Esophagus squamous epithelium (tissue), 5 donors: ENCODE results near the gene PRMT7. TPM values are rescaled to one million over a fixed set of nuclear protein-coding genes. Genes with fewer than 3 reads are reported as not detected.

ENCODE experiments used
- DNase-seq: peaks from one replicate; lab custom pipeline; 2025; lab: John Stamatoyannopoulos, UW
- H3K27ac ChIP-seq, 4 donors: fragments of 200-600 bp; sonication (generic); one replicate each; pipeline ENCODE4 v1.5.1; 2016 to 2019; ENCODE audit warnings: mild to moderate bottlenecking in 1 of 4
- H3K27me3 ChIP-seq, 4 donors: fragments of 200-600 bp; sonication (generic); 1 replicate in 3 of 4; 2 replicates in 1 of 4; pipeline versions ENCODE4 v1.5.1 to v1.6.0; 2017 to 2021; ENCODE audit warnings: antibody characterized with exemption in 1 of 4
- H3K36me3 ChIP-seq, 3 donors: fragments of 200-600 bp; sonication (generic); one replicate each; pipeline ENCODE4 v1.5.1; 2016 to 2019
- H3K4me1 ChIP-seq, 3 donors: fragments of 200-600 bp; sonication (generic); one replicate each; pipeline ENCODE4 v1.5.1; 2017 to 2019
- H3K4me3 ChIP-seq, 4 donors: fragments of 200-600 bp; sonication (generic); 1 replicate in 3 of 4; 2 replicates in 1 of 4; pipeline ENCODE4 v1.5.1; 2016 to 2019; ENCODE audit warnings: mild to moderate bottlenecking in 2 of 4, moderate library complexity in 1 of 4
- H3K9me3 ChIP-seq, 3 donors: fragments of 200-600 bp; sonication (generic); one replicate each; pipeline ENCODE4 v1.5.1; 2016 to 2019
- POLR2A ChIP-seq, 4 donors: fragments of 450-650 bp; IDR thresholded peaks; one replicate each; pipeline ENCODE4 v1.6.1; 2017; ENCODE audit warnings: antibody characterized with exemption in 4 of 4, mild to moderate bottlenecking in 4 of 4, moderate library complexity in 3 of 4
- WGBS, 2 donors: methylation state at CpG; one replicate each; pipeline ENCODE4 v1.1.5; 2018; 5-methylcytosine and 5-hydroxymethylcytosine counted together
- intact Hi-C: fragments of 100-400 bp; cut with DNase I; formaldehyde crosslinking; loops from one replicate; pipeline ENCODE4 v1.15.0; 2022
- total RNA-seq, 4 donors: library from RNA; depleted of rRNA; stranded (reverse); fragments of >200 nt; gene quantifications; one replicate each; pipeline ENCODE4 v1.1.0, GENCODE V29; 2016
- TF ChIP-seq, protein P1 (sequence below), 6 experiments: fragments of 450-650 bp in 4 of 6; fragments of 200-600 bp in 2 of 6; sonication (generic) in 2 of 6; IDR thresholded peaks; one replicate each; pipeline ENCODE4 v1.5.1; 2016 to 2019; ENCODE audit warnings: antibody characterized with exemption in 6 of 6, mild to moderate bottlenecking in 4 of 6, moderate library complexity in 4 of 6
- donor health status: DM: yes; HTN: yes; CAD: no.

The PRMT7 gene
- total RNA-seq, 4 donors from 2014 or later, result 15.2 to 35.7 (median 21.2) TPM

- no peak for DNase-seq
- intact Hi-C loops, result no loop called here
- TF ChIP-seq POLR2A (IDR thresholded peaks at IDR 0.05), result no peak
- TF ChIP-seq, protein P1, sequence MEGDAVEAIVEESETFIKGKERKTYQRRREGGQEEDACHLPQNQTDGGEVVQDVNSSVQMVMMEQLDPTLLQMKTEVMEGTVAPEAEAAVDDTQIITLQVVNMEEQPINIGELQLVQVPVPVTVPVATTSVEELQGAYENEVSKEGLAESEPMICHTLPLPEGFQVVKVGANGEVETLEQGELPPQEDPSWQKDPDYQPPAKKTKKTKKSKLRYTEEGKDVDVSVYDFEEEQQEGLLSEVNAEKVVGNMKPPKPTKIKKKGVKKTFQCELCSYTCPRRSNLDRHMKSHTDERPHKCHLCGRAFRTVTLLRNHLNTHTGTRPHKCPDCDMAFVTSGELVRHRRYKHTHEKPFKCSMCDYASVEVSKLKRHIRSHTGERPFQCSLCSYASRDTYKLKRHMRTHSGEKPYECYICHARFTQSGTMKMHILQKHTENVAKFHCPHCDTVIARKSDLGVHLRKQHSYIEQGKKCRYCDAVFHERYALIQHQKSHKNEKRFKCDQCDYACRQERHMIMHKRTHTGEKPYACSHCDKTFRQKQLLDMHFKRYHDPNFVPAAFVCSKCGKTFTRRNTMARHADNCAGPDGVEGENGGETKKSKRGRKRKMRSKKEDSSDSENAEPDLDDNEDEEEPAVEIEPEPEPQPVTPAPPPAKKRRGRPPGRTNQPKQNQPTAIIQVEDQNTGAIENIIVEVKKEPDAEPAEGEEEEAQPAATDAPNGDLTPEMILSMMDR (IDR thresholded peaks at IDR 0.05), result no peak
- 55 to 71% methylated on average over 3 of the region's 3 CpGs for WGBS, 2 donors
- Histone ChIP-seq H3K9me3 (no peaks in the 10 kb centered on the region), H3K4me3 (no peak overlapping the region), H3K4me1 (peaks cover 0 to 64% (median 27%) of the 10 kb centered on the region in 3 donors), H3K36me3 (peaks cover 0 to 27% (median 0%) of the 10 kb centered on the region in 3 donors), H3K27me3 (no peaks in the 10 kb centered on the region), H3K27ac (peak overlapping the region in 3 of 4 donors; percentile 1 to 68 (median 42))
Observed at GRCh38 chr16:68276223-68276622, 34.6 kb upstream of the PRMT7 start.

- WGBS, 2 donors, result 81 to 85% methylated on average over 11 to 12 of the region's 13 CpGs
- Histone ChIP-seq H3K4me1 (peaks cover 0 to 64% (median 26%) of the 10 kb centered on the region in 3 donors), H3K36me3 (peaks cover 0 to 27% (median 0%) of the 10 kb centered on the region in 3 donors), H3K9me3 (no peaks in the 10 kb centered on the region), H3K4me3 (no peak overlapping the region), H3K27ac (no peak overlapping the region), H3K27me3 (no peaks in the 10 kb centered on the region)
- intact Hi-C loops, result no loop called here
- DNase-seq, result no peak
- TF ChIP-seq POLR2A (IDR thresholded peaks at IDR 0.05), result no peak
- TF ChIP-seq, protein P1 (IDR thresholded peaks at IDR 0.05), result no peak
Observed at GRCh38 chr16:68279726-68280558, 30.9 kb upstream of the PRMT7 start.

- intact Hi-C loops, result no loop called here
- DNase-seq, result no peak
- H3K36me3 ChIP-seq, result peaks cover 0 to 24% (median 0%) of the 10 kb centered on the region in 3 donors
- no peak overlapping the region for H3K4me3 ChIP-seq
- peaks cover 0 to 64% (median 22%) of the 10 kb centered on the region in 3 donors for H3K4me1 ChIP-seq
- H3K9me3 ChIP-seq, result no peaks in the 10 kb centered on the region
- no peak for TF ChIP-seq POLR2A (IDR thresholded peaks at IDR 0.05)
- TF ChIP-seq, protein P1 (IDR thresholded peaks at IDR 0.05), result no peak
- H3K27ac ChIP-seq, result peak overlapping the region in 1 of 4 donors; percentile 13
- no peaks in the 10 kb centered on the region for H3K27me3 ChIP-seq
- WGBS, 2 donors, result 77 to 85% methylated on average over 2 to 4 of the region's 4 CpGs
Observed at GRCh38 chr16:68281368-68282063, 29.3 kb upstream of the PRMT7 start.

DNA sequence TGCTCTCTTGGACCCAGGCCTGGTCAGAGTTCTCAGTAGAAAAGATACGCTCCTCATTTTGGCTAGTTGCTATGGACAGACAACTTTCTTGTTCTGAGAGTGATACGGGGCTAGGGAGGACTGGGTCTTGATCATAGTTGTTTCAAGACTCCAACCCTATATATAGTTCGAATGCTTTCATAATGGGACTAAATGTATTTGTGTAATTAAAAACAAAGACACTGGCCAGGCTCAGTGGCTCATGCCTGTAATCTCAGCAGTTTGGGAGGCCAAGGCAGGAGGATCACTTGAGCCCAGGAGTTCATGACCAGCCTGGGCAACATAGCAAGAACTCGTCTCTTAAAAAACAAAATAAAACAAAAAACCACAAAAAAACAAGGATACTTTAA lies 28.8 kb upstream of the PRMT7 start:
- TF ChIP-seq, protein P1 (IDR thresholded peaks at IDR 0.05), result no peak
- no peak for TF ChIP-seq POLR2A (IDR thresholded peaks at IDR 0.05)
- WGBS, 2 donors, result 70% methylated on average over 4 of the region's 4 CpGs
- Histone ChIP-seq H3K9me3 (no peaks in the 10 kb centered on the region), H3K4me3 (no peak overlapping the region), H3K27ac (peak overlapping the region in 1 of 4 donors; percentile 13), H3K27me3 (no peaks in the 10 kb centered on the region), H3K36me3 (peaks cover 0 to 26% (median 0%) of the 10 kb centered on the region in 3 donors), H3K4me1 (peaks cover 0 to 64% (median 26%) of the 10 kb centered on the region in 3 donors)
- no peak for DNase-seq
- intact Hi-C loops, result no loop called here

GRCh38 chr16:68283346-68283745 lies 27.5 kb upstream of the PRMT7 start:
- peak overlapping the region; percentile 33 to 79 (median 57) for H3K27ac ChIP-seq
- no peak overlapping the region for H3K4me3 ChIP-seq
- WGBS, 2 donors, result 53 to 73% methylated on average over 5 of the region's 5 CpGs
- peaks cover 0 to 36% (median 0%) of the 10 kb centered on the region in 3 donors for H3K36me3 ChIP-seq
- intact Hi-C loops, result no loop called here
- no peaks in the 10 kb centered on the region for H3K27me3 ChIP-seq
- H3K9me3 ChIP-seq, result no peaks in the 10 kb centered on the region
- TF ChIP-seq, protein P1 (IDR thresholded peaks at IDR 0.05), result no peak
- TF ChIP-seq POLR2A (IDR thresholded peaks at IDR 0.05), result no peak
- peaks cover 9 to 76% (median 38%) of the 10 kb centered on the region in 3 donors for H3K4me1 ChIP-seq
- DNase-seq, result no peak
